Mesothelial cell of epicardium (in vitro differentiated cells): ENCODE results near the gene WNT4. TPM values are rescaled to one million over a fixed set of nuclear protein-coding genes. Genes with fewer than 3 reads are reported as not detected.
"Not testable (repeated sequence)": the region's sequence is repeated elsewhere in the genome, so short reads cannot be mapped to it uniquely, and the experiment has no call there.

Source experiments
- DNase-seq, 2 experiments: peaks; one replicate each; pipeline ENCODE4 v3.0.0; 2021; ENCODE audit warnings: low spot score in 2 of 2; ENCODE audit not compliant: unreplicated experiment in 2 of 2
- H3K27ac Mint-ChIP-seq: 2 replicates; pipeline ENCODE4 v1.8.0; 2021; ENCODE audit warnings: mixed read lengths
- H3K27me3 Mint-ChIP-seq: 2 replicates; pipeline ENCODE4 v1.8.0; 2021; ENCODE audit warnings: low read depth, mixed read lengths
- H3K36me3 Mint-ChIP-seq: 2 replicates; pipeline ENCODE4 v1.8.0; 2021; ENCODE audit warnings: mixed read lengths
- H3K4me1 Mint-ChIP-seq: 2 replicates; pipeline ENCODE4 v1.8.0; 2021; ENCODE audit warnings: mixed read lengths
- H3K4me3 Mint-ChIP-seq: 2 replicates; pipeline ENCODE4 v1.8.0; 2021; ENCODE audit warnings: mild to moderate bottlenecking, moderate library complexity, mixed read lengths
- H3K9me3 Mint-ChIP-seq: 2 replicates; pipeline ENCODE4 v1.8.0; 2021; ENCODE audit warnings: mixed read lengths
- CTCF ChIP-seq: fragments of 200-600 bp; sonication (generic); IDR thresholded peaks from one replicate; pipeline ENCODE4 v1.5.0; 2021; ENCODE audit warnings: antibody characterized with exemption; ENCODE audit not compliant: unreplicated experiment
- total RNA-seq: library from RNA; stranded (reverse); gene quantifications from 3 replicates; pipeline ENCODE4 v1.2.1, GENCODE V29; 2021

The WNT4 gene
- total RNA-seq, 1 donor from 2014 or later: 38.7 TPM

- no peaks in the 10 kb centered on the region for H3K9me3 Mint-ChIP-seq
- peaks cover 25% of the 10 kb centered on the region for H3K4me1 Mint-ChIP-seq
- no peak for TF ChIP-seq CTCF
- no peak for DNase-seq
- H3K4me3 Mint-ChIP-seq: no peak overlapping the region
- H3K36me3 Mint-ChIP-seq: peaks cover 31% of the 10 kb centered on the region
- no peak overlapping the region for H3K27ac Mint-ChIP-seq
- H3K27me3 Mint-ChIP-seq: no peaks in the 10 kb centered on the region
Observed at GRCh38 chr1:22093513-22093912, 49.4 kb downstream of the WNT4 start.

GRCh38 chr1:22092026-22092768 lies 50.7 kb downstream of the WNT4 start:
- Mint-ChIP-seq H3K36me3 (peaks cover 27% of the 10 kb centered on the region), H3K4me1 (peaks cover 34% of the 10 kb centered on the region)

GRCh38 chr1:22090867-22091266 lies 52.0 kb downstream of the WNT4 start:
- H3K27me3 Mint-ChIP-seq: no peaks in the 10 kb centered on the region
- H3K9me3 Mint-ChIP-seq: no peaks in the 10 kb centered on the region
- peaks cover 35% of the 10 kb centered on the region for H3K4me1 Mint-ChIP-seq
- H3K4me3 Mint-ChIP-seq: no peak overlapping the region
- H3K36me3 Mint-ChIP-seq: peaks cover 24% of the 10 kb centered on the region
- no peak for TF ChIP-seq CTCF
- peak overlapping the region; percentile 2 for H3K27ac Mint-ChIP-seq
- no peak for DNase-seq

More at GRCh38 chr1:22092026-22092768, 50.7 kb downstream of the WNT4 start:
- H3K27me3 Mint-ChIP-seq, H3K9me3 Mint-ChIP-seq, H3K27ac Mint-ChIP-seq, DNase-seq, H3K4me3 Mint-ChIP-seq: not testable (repeated sequence)

GRCh38 chr1:22089787-22090186 lies 53.1 kb downstream of the WNT4 start:
- peaks cover 29% of the 10 kb centered on the region for H3K36me3 Mint-ChIP-seq
- H3K27ac Mint-ChIP-seq: peak overlapping the region; percentile 47
- no peak for DNase-seq
- no peaks in the 10 kb centered on the region for H3K27me3 Mint-ChIP-seq
- H3K9me3 Mint-ChIP-seq: peaks cover 4% of the 10 kb centered on the region
- TF ChIP-seq CTCF: no peak
- peaks cover 35% of the 10 kb centered on the region for H3K4me1 Mint-ChIP-seq
- no peak overlapping the region for H3K4me3 Mint-ChIP-seq

- Mint-ChIP-seq H3K9me3 (peaks cover 4% of the 10 kb centered on the region), H3K36me3 (peaks cover 31% of the 10 kb centered on the region), H3K27me3 (no peaks in the 10 kb centered on the region), H3K4me3 (no peak overlapping the region), H3K4me1 (peaks cover 35% of the 10 kb centered on the region), H3K27ac (peak overlapping the region; percentile 72)
- DNase-seq: no peak
- TF ChIP-seq CTCF: no peak
Observed at GRCh38 chr1:22089134-22089571, 53.7 kb downstream of the WNT4 start.

- TF ChIP-seq CTCF: no peak
- no peak for DNase-seq
- Mint-ChIP-seq H3K36me3 (peaks cover 29% of the 10 kb centered on the region), H3K4me1 (peaks cover 35% of the 10 kb centered on the region), H3K27me3 (no peaks in the 10 kb centered on the region), H3K4me3 (no peak overlapping the region), H3K9me3 (peaks cover 4% of the 10 kb centered on the region), H3K27ac (peak overlapping the region; percentile 73)
Observed at GRCh38 chr1:22088331-22088730, 54.6 kb downstream of the WNT4 start.
